Thoracic aorta (tissue), 2 donors: ENCODE measurements around the gene REEP6. TPM values are rescaled to one million over a fixed set of nuclear protein-coding genes. Genes with fewer than 3 reads are reported as not detected.

ENCODE experiments used
- ATAC-seq: fragments of 150-250 bp; one replicate; pipeline ENCODE4 v1.8.0; 2017; ENCODE audit warnings: low read depth; ENCODE audit not compliant: insufficient number of reproducible peaks, low FRiP score
- DNase-seq: peaks from one replicate; pipeline ENCODE4 v3.0.0-alpha.2; 2020; ENCODE audit warnings: low spot score
- H3K27ac ChIP-seq, 2 donors: fragments of 200-600 bp; sonication (generic); 1 replicate in 1 of 2; 2 replicates in 1 of 2; pipeline ENCODE4 v1.5.1; 2016; ENCODE audit warnings: mild to moderate bottlenecking in 2 of 2, moderate library complexity in 2 of 2
- H3K27me3 ChIP-seq: fragments of 200-600 bp; sonication (generic); replicated peaks from 2 replicates; pipeline ENCODE4 v1.6.0; 2016; ENCODE audit warnings: mild to moderate bottlenecking; ENCODE audit not compliant: insufficient read depth
- H3K36me3 ChIP-seq: fragments of 200-600 bp; sonication (generic); one replicate; pipeline ENCODE4 v1.5.1; 2016
- H3K4me1 ChIP-seq, 2 donors: fragments of 200-600 bp; sonication (generic); 1 replicate in 1 of 2; 2 replicates in 1 of 2; pipeline versions ENCODE4 v1.5.1 to v1.6.0; 2016; ENCODE audit warnings: low read depth in 2 of 2, mild to moderate bottlenecking in 1 of 2; ENCODE audit not compliant: control insufficient read depth in 1 of 2
- H3K4me3 ChIP-seq: fragments of 200-600 bp; sonication (generic); 2 replicates; pipeline ENCODE4 v1.5.1; 2016; ENCODE audit warnings: mild to moderate bottlenecking
- H3K9me3 ChIP-seq: fragments of 200-600 bp; sonication (generic); 2 replicates; pipeline ENCODE4 v1.5.1; 2016
- total RNA-seq, 2 donors: library from RNA; depleted of rRNA; stranded (reverse); fragments of >200 nt; gene quantifications; one replicate each; pipeline versions ENCODE4 v1.1.0 to v1.2.3, GENCODE V29; 2016
- TF ChIP-seq, protein P1 (sequence below): fragments of 200-600 bp; sonication (generic); IDR thresholded peaks from one replicate; pipeline ENCODE4 v1.5.1; 2019; ENCODE audit warnings: antibody characterized with exemption

REEP6 gene
- total RNA-seq, 2 donors from 2014 or later, result 0.35 to 1.6 TPM

DNA sequence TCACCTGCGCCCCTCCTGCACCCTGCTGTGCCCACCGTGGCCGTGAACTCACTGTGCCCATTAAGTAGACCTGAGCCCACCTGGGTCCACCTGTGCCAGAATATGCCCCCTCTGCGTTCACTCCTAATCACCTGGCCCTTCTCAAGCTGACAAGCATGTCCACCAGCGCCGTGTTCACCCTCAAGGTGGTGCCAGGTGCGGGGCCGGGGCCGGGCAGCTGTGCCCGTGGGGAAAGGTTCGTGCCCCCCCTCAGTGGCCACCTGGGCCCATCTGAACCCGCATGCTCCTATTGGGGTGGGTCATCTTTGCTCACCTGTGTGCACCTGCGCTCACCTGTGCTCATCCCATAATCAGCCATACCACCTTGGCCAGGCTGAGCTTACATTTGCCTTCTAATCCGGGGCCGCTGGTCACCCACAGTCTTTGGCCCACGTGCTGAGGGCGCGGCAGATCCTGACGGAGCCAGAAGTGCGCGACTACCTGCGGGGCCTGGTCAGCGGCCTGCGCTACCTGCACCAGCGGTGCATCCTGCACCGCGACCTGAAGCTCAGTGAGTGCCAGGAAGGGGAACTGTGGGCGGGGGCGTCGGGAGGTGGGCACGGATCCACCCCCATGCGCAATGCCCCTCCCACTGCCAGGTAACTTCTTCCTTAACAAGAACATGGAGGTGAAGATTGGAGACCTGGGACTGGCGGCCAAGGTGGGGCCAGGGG is 35.2 kb downstream of the REEP6 start:
- no peak for ATAC-seq
- H3K27me3 ChIP-seq, result no peaks in the 10 kb centered on the region
- TF ChIP-seq, protein P1, sequence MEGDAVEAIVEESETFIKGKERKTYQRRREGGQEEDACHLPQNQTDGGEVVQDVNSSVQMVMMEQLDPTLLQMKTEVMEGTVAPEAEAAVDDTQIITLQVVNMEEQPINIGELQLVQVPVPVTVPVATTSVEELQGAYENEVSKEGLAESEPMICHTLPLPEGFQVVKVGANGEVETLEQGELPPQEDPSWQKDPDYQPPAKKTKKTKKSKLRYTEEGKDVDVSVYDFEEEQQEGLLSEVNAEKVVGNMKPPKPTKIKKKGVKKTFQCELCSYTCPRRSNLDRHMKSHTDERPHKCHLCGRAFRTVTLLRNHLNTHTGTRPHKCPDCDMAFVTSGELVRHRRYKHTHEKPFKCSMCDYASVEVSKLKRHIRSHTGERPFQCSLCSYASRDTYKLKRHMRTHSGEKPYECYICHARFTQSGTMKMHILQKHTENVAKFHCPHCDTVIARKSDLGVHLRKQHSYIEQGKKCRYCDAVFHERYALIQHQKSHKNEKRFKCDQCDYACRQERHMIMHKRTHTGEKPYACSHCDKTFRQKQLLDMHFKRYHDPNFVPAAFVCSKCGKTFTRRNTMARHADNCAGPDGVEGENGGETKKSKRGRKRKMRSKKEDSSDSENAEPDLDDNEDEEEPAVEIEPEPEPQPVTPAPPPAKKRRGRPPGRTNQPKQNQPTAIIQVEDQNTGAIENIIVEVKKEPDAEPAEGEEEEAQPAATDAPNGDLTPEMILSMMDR, result no peak

DNA sequence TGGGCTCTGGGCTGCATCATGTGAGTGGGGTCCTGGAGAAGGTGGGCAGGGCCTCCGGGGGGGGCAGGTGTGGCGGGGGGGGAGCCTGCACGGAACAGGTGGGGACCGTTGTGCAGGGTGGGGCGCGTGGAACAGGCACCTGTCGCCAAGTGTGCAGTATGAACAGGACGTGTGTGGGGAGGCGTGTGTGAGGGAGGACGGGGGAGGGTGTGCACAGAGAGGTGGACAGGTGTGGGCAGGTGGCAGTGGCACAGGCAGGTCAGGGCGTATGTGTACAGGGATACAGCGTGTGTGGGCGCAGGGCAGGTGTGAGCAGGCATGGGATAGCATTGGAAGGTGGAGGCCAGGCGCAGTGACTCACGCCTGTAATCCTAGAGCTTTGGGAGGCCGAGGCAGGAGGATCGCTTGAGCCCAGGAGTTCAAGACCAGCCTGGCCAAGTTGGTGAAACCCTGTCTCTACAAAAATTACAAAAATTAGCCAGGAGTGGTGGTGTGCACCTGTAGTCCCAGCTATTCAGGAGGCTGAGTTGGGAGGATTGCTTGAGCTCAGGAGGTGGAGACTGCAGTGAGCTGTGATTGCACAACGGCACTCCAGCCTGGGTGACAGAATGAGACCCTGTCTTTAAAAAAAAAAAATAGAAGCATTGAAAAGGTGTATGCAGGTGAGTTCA is 36.1 kb downstream of the REEP6 start:
- TF ChIP-seq, protein P1, result no peak
- Histone ChIP-seq H3K4me1 (peaks cover 0 to 6% of the 10 kb centered on the region in 2 donors), H3K27ac (no peak overlapping the region), H3K4me3 (no peak overlapping the region), H3K27me3 (no peaks in the 10 kb centered on the region), H3K36me3 (no peaks in the 10 kb centered on the region), H3K9me3 (no peaks in the 10 kb centered on the region)
- ATAC-seq, result no peak
- DNase-seq, result no peak

More for the DNA sequence above, 35.2 kb downstream of the REEP6 start:
- peaks cover 0 to 6% of the 10 kb centered on the region in 2 donors for H3K4me1 ChIP-seq
- no peaks in the 10 kb centered on the region for H3K36me3 ChIP-seq
- no peaks in the 10 kb centered on the region for H3K9me3 ChIP-seq
- H3K4me3 ChIP-seq, result no peak overlapping the region
- no peak overlapping the region for H3K27ac ChIP-seq
- no peak for DNase-seq

DNA sequence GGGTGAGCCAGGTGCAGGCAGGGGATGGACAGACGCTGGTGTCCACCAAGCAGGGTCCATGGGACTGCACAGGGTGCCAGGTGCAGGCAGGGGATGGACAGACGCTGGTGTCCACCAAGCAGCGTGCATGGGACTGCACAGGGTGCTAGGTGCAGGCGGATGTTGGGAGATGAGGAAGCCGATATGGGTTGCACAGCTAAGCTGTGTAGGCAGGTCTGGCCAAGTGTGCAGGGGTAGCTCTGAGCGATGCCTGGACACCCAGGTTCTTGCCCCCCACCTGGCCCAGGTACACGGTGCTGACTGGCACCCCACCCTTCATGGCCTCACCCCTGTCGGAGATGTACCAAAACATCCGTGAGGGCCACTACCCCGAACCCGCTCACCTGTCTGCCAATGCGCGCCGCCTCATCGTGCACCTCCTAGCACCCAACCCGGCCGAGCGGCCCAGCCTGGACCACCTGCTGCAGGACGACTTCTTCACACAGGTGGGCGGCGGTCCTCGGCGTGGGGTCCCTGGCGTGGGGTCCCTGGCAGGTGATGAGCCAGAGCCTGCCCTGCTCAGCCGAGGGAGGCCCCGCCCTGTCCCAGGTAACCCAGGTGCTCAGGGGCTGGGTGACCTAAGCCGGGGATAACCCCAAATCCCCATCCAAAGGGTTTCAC is 36.8 kb downstream of the REEP6 start:
- Histone ChIP-seq H3K36me3 (no peaks in the 10 kb centered on the region), H3K27me3 (no peaks in the 10 kb centered on the region), H3K9me3 (no peaks in the 10 kb centered on the region), H3K4me1 (peaks cover 0 to 6% of the 10 kb centered on the region in 2 donors), H3K4me3 (no peak overlapping the region), H3K27ac (no peak overlapping the region)
- DNase-seq (no peak), ATAC-seq (no peak)
- TF ChIP-seq, protein P1, result no peak

DNA sequence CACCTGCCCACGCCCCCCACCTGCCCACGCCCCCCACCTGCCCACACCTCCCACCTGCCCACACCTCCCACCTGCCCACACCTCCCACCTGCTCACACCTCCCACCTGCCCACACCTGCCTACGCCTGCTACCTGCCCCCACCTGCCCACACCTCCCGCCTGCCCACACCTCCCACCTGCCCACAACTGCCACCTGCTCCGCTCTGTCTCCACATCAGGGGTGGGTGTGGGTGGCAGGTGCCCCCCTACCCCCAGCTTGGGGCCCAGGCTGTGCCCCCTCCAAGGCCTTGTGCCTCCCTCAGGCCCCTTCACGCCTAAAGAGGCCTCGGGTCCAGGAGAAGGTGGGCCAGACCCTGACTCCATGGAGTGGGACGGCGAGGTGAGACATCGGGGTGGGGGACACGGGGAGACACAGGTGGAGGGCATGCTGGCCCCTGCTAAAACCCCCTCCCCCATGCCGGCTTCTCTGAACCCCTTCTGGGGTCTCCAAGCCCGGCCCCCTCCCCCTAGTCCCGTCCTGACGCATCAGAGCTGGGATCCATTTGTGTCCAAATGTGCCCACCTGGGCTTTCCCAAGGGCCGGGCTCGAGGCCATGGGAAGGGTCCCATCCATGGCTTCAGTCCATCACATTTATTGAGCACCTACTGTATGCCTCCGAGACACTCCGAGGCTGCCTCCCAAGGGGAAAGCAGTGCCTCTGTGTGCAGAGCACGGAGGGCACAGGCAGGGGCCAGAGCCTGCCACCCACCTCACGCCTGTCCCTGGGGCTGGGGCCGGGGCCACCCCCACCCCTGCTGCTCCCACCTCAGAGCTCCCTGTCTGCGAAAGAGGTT is 37.8 kb downstream of the REEP6 start:
- ATAC-seq, result no peak
- no peaks in the 10 kb centered on the region for H3K27me3 ChIP-seq
- DNase-seq, result no peak
- no peaks in the 10 kb centered on the region for H3K9me3 ChIP-seq
- no peak overlapping the region for H3K4me3 ChIP-seq
- no peaks in the 10 kb centered on the region for H3K36me3 ChIP-seq
- TF ChIP-seq, protein P1, result no peak
- H3K27ac ChIP-seq, result no peak overlapping the region
- peaks cover 0 to 5% of the 10 kb centered on the region in 2 donors for H3K4me1 ChIP-seq
